ENCODE data around the gene SERPINE2.

SERPINE2 gene

DNA sequence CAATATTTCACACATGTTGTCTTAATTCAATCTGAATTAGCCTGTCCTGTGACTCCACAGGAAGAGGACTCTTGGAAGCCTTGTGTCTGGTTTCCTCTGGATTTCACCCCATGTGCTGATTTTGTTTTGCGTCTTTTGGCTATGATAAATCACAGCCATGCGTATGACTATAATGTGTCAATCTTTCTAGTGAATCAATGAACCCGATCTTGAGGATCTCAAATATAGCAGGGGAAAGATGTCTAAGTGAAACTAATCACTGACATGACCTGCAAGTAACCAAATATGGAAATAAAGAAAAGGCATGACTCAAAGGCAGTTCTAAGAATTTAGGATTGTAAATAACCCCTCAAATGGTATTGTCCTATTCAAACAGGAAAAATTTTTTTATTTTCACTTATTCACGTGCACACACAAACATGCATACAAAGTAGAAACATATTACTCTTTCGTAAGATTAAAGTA is 102.2 kb downstream of the SERPINE2 start:
- peak; percentile 77 for DNase-seq

DNA sequence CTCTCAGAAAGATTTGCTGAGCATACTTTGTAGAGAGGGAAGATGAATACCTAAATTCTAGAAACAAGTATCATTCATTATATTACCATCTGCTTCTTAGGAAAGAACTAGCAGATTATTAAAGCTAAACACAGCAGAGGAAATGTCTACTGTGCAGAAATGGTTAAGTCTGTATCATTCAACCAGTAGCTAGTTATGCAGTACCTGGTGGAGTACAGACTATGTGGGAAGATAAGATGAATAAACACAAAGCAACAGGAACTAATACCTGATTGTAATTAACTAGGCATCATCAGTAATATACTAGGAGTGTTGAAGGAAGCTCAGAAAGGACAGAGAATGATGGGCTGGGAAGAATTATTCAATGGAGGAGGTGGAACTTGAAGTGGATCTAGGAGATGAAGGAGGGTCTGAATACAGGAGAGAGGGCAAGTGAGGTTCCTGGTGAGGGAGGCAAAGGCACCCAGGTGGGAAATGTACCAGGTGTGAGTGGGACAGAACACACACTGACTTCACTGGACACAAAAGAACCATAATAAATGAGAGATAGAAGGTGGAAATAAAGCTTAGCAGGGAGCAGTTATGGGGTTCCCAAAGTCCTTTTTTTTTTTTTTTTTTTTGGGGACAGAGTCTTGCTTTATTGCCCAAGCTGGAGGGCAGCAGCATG is 103.5 kb downstream of the SERPINE2 start:
- DNase-seq = no peak

DNA sequence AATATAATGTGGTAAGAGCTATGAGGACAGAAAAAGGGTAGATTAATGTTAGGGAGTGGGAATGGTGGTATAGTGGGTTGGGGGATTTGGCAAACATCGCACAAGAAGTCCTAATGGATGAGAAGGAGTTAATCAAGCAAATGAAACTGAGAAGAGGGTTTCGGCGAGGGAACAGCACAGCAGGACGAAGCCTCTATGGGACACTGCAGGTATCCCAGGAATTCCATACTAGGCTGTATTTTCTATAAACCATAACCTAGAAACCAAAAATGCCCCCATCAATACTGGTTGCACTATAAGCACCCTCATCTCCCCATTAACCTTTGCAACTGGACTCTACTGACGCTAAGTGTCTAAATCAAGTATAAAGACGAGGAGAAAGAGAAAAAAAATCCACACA is 104.2 kb downstream of the SERPINE2 start:
- no peak for DNase-seq

DNA sequence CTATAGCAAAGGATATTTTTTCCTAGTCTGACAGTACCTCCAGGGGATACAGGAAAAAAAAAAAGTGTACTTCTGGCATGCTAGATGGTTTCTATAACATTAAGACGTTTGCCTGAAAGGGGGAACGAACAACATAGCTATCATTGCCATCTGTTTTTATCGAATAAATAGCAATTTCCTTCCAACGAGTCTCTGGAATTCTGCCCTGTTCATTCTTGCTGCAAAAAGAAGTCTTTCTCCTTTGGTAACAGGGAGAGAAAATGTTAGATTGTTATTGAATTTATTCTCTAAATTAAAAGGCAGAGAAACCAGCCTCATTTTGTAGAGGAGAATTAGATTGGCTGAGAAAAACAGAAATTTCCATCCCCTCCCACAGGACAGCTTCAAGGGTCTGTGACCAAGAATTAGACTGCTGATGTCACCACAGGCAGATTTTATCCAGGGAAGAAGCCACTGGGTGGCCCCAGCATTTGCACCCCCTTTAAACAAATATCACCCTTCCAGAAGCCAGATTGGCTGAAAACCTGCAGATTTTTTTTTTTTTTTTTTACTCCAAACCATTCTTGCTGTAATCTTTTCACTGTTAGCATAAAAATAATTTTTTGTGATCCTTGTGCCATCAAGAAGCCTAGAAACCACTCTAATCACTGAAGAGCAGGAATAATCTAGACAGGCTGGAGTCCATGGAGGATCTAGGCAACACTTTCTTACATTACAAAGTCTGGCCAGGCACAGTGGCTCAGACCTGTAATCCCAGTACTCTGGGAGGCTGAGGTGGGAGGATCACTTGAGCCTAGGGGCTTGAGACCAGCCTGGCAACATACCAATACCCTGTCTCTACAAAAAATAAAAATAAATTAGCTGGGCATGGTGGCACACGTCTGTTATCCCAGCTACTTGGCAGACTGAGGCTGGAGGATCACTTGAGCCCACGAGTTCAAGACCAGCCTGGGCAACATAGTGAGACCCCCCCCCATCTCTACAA is 106.0 kb downstream of the SERPINE2 start:
- no peak for DNase-seq

DNA sequence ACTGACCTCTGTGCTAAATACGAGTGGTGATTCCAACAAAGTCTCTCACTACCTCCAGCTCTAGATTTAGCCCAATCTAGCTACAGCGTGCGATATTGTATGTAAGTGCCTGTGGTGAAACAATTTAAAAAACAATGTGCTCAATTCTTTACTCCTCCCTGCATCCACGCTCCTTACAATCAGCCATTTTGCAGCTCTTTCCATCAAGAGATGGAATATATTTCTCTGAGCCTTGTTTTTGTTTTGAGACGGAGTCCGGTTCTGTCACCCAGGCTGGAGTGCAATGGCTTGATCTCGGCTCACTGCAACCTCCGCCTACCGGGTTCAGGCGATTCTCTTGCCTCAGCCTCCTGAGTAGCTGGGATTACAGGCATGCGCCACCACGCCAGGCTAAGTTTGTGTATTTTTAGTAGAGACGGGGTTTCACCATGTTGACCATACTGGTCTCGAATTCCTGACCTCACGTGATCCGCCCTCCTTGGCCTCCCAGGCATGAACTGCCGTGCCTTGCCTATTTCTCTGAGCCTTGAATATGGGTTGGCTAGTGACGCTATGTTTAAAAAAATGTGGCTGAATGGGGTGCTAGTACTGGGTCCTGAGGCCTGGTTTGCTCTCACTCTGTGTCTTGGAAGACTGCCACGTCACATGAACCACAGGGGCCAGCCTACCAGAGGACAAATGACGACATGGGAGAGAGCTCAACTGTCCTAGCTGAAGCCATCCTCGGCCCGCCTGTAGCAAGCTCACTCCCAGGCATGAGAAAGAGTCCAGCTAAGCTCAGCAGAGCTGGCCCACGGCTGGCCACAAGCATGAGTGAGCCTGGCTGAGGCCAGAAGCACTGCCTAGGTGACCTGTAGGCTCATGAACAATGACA is 108.7 kb downstream of the SERPINE2 start:
- no peak for DNase-seq

DNA sequence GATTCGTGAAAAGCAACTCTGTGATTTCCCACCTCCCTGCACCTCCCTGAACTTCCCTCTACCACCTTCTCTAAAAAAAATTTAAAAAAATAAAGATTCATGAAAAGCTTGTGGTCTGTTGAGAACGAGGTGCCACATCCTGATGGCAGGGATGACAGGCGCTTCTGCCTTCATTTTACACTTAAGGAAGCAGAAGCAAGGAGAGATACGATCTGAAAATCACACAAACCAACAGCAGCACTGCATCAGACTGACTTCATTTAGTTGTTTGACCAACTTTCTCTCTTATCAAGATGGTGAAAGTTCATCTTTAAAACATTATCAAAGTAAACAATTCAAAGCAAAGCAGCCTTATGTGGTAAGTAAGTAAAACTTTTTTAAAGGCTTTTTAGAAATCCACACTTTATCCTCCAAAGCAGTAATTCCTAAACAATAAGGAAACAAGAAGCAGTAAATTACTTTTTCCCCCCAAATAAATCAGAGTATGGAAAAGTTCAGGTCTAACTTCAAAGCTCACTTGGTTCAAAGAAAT is 109.4 kb downstream of the SERPINE2 start:
- peak; percentile 63 for DNase-seq

DNA sequence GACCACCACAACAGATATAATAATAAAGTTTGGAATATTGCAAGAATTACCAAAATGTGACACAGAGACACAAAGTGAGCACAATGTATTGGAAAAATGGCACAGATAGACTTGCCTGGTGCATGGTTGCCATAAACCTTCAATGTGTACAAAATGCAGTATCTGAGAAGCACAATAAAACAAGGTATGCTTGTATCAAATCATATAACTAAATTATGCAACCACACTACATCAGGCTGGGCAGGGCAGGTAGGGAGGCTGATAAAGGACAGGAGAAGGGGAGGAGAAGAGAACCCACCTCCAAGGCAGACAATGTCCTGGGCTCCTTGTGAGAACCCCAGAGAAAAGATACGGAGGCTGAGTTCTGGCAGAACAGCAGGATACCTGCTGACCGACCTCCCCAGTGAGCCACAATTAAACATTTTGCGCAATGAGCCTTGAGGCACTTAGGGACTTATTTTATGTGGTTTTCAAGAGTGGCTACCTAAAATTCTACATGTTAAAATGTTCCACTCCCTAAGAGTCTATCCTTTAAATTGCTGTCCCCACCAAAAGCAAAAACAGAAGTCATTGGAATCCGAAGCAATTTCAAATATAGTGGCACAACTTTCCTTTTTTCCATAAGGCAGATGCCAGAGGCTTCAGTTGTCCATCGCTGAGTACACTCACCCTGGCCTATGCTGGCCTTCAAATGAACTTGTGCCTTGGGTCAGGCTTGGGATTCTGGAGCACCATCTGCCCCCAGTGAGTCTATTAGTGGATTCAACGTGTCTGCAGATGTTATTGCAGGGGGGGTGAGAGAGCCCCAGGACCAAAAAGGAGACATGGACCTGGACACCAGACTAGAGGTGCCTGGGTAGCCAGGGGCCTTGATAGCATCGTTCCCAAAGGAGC is 110.7 kb downstream of the SERPINE2 start:
- DNase-seq = no peak

DNA sequence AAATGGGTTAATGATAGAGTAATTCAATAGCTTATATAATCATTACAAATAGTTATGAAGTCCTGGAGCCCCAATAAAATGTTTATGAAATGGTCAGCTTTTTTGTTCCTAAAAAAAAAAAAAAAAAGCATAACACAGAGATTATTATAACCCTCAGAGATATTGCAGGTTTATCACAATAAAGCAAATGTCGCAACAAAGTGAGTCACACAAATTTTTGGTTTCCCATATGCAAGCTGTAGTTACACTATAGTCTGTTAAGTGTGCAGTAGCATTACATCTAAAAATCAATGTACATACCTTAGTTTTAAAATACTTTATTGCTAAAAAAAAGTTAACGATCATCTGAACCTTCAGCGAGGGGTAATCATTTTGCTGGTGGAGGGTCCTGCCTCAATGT is 114.0 kb downstream of the SERPINE2 start:
- DNase-seq = no peak

All from activated CD4-positive, alpha-beta T cell treated with anti-CD3 and anti-CD28 coated beads, Interleukin-2, amount 50 U/mL, for 16 hours (primary cell).